Suprapubic skin (tissue), 4 donors: ENCODE data around the gene MUC21.

Experiments
- EP300 ChIP-seq: sonication (generic); formaldehyde crosslinking; IDR thresholded peaks from one replicate; pipeline ENCODE4 v1.6.1; 2017; ENCODE audit warnings: antibody characterized with exemption
- POLR2AphosphoS5 ChIP-seq, 3 donors: sonication (generic); formaldehyde crosslinking; IDR thresholded peaks; one replicate each; pipeline ENCODE4 v1.6.1; 2017; ENCODE audit warnings: antibody characterized with exemption in 3 of 3
- TF ChIP-seq, protein P1 (sequence below), 2 donors: fragments of 200-600 bp in 1 of 2; fragments of 450-650 bp in 1 of 2; sonication (generic) in 1 of 2; IDR thresholded peaks; one replicate each; pipeline ENCODE4 v1.5.1; 2016 to 2019; ENCODE audit warnings: antibody characterized with exemption in 2 of 2, mild to moderate bottlenecking in 1 of 2, moderate library complexity in 1 of 2

DNA sequence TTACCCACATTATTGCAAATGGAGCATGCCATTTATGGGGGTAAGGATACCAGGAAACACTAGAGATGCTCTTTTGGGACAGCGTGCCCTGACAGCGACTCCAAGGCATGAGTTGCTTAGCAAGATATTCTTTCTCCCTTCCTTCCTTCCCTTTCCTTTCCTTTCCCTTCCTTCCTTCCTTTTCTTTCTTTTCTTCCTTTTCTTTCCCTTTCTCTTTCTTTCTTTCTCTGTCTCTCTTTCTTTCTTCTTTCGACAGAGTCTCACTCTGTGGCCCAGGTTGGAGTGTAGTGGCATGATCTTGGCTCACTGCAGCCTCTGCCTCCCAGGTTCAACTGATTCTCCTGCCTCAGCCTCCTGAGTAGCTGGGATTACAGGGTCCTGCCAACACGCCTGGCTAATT, 39.5 kb upstream of the MUC21 start:
- TF ChIP-seq EP300 (no peak), POLR2AphosphoS5 (IDR thresholded peaks at IDR 0.05) (no peak)
- TF ChIP-seq, protein P1, sequence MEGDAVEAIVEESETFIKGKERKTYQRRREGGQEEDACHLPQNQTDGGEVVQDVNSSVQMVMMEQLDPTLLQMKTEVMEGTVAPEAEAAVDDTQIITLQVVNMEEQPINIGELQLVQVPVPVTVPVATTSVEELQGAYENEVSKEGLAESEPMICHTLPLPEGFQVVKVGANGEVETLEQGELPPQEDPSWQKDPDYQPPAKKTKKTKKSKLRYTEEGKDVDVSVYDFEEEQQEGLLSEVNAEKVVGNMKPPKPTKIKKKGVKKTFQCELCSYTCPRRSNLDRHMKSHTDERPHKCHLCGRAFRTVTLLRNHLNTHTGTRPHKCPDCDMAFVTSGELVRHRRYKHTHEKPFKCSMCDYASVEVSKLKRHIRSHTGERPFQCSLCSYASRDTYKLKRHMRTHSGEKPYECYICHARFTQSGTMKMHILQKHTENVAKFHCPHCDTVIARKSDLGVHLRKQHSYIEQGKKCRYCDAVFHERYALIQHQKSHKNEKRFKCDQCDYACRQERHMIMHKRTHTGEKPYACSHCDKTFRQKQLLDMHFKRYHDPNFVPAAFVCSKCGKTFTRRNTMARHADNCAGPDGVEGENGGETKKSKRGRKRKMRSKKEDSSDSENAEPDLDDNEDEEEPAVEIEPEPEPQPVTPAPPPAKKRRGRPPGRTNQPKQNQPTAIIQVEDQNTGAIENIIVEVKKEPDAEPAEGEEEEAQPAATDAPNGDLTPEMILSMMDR (IDR thresholded peaks at IDR 0.05), result no peak
